Measurements from ENCODE around the gene ZNF155.

- TF ChIP-seq CTCF (IDR thresholded peaks at IDR 0.05; ENCODE audit: borderline replicate concordance, extremely low read depth, low read length, poor library complexity, severe bottlenecking), result no peak
- no peak for TF ChIP-seq EZH2 (IDR thresholded peaks at IDR 0.05; ENCODE audit: borderline replicate concordance, low read depth, low read length, severe bottlenecking)
Observed at GRCh38 chr19:44025217-44025936, 41.4 kb downstream of the ZNF155 start, which contains the start of gene ZNF222.

Data from DND-41 (cell line).